H9 (cell line): ENCODE measurements around the gene HERC4. TPM values are rescaled to one million over a fixed set of nuclear protein-coding genes. Genes with fewer than 3 reads are reported as not detected.

Source experiments
- DNase-seq: peaks from one replicate; pipeline ENCODE4 v3.0.0-alpha.2; 2017
- H2AFZ ChIP-seq: one replicate; pipeline ENCODE4 v1.6.1; 2013; ENCODE audit warnings: mild to moderate bottlenecking, low read length, control low read depth, moderate library complexity
- H2AK5ac ChIP-seq: 2 replicates; pipeline ENCODE4 v1.6.1; 2013; ENCODE audit warnings: low read length, control low read depth, mixed read lengths; ENCODE audit not compliant: insufficient read length
- H2BK120ac ChIP-seq: one replicate; pipeline ENCODE4 v1.6.1; 2013; ENCODE audit warnings: low read depth, mild to moderate bottlenecking, low read length, control low read depth, inconsistent platforms; ENCODE audit not compliant: poor library complexity, severe bottlenecking
- H2BK12ac ChIP-seq: 2 replicates; pipeline ENCODE4 v1.6.1; 2013; ENCODE audit warnings: low read length, control low read depth, mixed read lengths, low read depth; ENCODE audit not compliant: insufficient read length
- H2BK15ac ChIP-seq: 2 replicates; pipeline ENCODE4 v1.6.1; 2013; ENCODE audit warnings: low read depth, low read length, control low read depth
- H2BK20ac ChIP-seq: one replicate; pipeline ENCODE4 v1.6.1; 2013; ENCODE audit warnings: low read depth, mild to moderate bottlenecking, low read length, control low read depth, inconsistent platforms; ENCODE audit not compliant: poor library complexity, severe bottlenecking
- H2BK5ac ChIP-seq: 2 replicates; pipeline ENCODE4 v1.6.1; 2013; ENCODE audit warnings: low read length, control low read depth, mixed read lengths; ENCODE audit not compliant: insufficient read length
- H3K14ac ChIP-seq: 2 replicates; pipeline ENCODE4 v1.6.1; 2013; ENCODE audit warnings: low read length, control low read depth; ENCODE audit not compliant: insufficient read depth
- H3K18ac ChIP-seq: 2 replicates; pipeline ENCODE4 v1.6.1; 2013; ENCODE audit warnings: low read depth, mild to moderate bottlenecking, mixed read lengths, low read length, control low read depth; ENCODE audit not compliant: insufficient read length
- H3K23ac ChIP-seq: 2 replicates; pipeline ENCODE4 v1.6.1; 2013; ENCODE audit warnings: low read length, control low read depth, mixed read lengths, low read depth; ENCODE audit not compliant: insufficient read length
- H3K23me2 ChIP-seq: 2 replicates; pipeline ENCODE4 v1.6.1; 2013; ENCODE audit warnings: low read depth, mild to moderate bottlenecking, mixed read lengths, low read length, control low read depth; ENCODE audit not compliant: insufficient read length, poor library complexity, severe bottlenecking
- H3K27ac ChIP-seq: 2 replicates; pipeline ENCODE4 v1.5.1; 2013; ENCODE audit warnings: low read length, control low read depth, mixed read lengths, low read depth; ENCODE audit not compliant: insufficient read length
- H3K27me3 ChIP-seq: 2 replicates; pipeline ENCODE4 v1.6.1; 2013; ENCODE audit warnings: low read length, control low read depth, inconsistent platforms; ENCODE audit not compliant: insufficient read depth
- H3K4ac ChIP-seq: 2 replicates; pipeline ENCODE4 v1.6.1; 2013; ENCODE audit warnings: low read depth, mild to moderate bottlenecking, control low read depth, inconsistent platforms, low read length, moderate library complexity
- H3K4me1 ChIP-seq: 2 replicates; pipeline ENCODE4 v1.6.1; 2013; ENCODE audit warnings: low read length, control low read depth, inconsistent platforms; ENCODE audit not compliant: insufficient read depth
- H3K4me2 ChIP-seq: 2 replicates; pipeline ENCODE4 v1.6.1; 2013; ENCODE audit warnings: low read length, control low read depth, mixed read lengths; ENCODE audit not compliant: insufficient read length, insufficient read depth
- H3K56ac ChIP-seq: 2 replicates; pipeline ENCODE4 v1.6.1; 2013; ENCODE audit warnings: low read depth, mild to moderate bottlenecking, mixed read lengths, low read length, control low read depth; ENCODE audit not compliant: insufficient read length
- H3K79me1 ChIP-seq: 2 replicates; pipeline ENCODE4 v1.6.1; 2013; ENCODE audit warnings: low read depth, mild to moderate bottlenecking, moderate library complexity, low read length, control low read depth, inconsistent platforms; ENCODE audit not compliant: insufficient read depth, poor library complexity, severe bottlenecking
- H3K79me2 ChIP-seq: 2 replicates; pipeline ENCODE4 v1.6.1; 2013; ENCODE audit warnings: low read length, control low read depth, inconsistent platforms; ENCODE audit not compliant: insufficient read depth
- H3K9ac ChIP-seq: 2 replicates; pipeline ENCODE4 v1.6.1; 2013; ENCODE audit warnings: low read length, control low read depth, mixed read lengths; ENCODE audit not compliant: insufficient read length; ENCODE audit errors: extremely low read depth
- H3K9me3 ChIP-seq: one replicate; pipeline ENCODE4 v1.6.1; 2013; ENCODE audit warnings: low read depth, low read length, inconsistent platforms; ENCODE audit not compliant: control insufficient read depth
- H3T11ph ChIP-seq: one replicate; pipeline ENCODE4 v1.6.1; 2013; ENCODE audit warnings: mild to moderate bottlenecking, low read length, control low read depth, inconsistent platforms
- H4K20me1 ChIP-seq: one replicate; pipeline ENCODE4 v1.6.1; 2013; ENCODE audit not compliant: control insufficient read depth, insufficient read length, insufficient read depth
- H4K5ac ChIP-seq: 2 replicates; pipeline ENCODE4 v1.6.1; 2013; ENCODE audit warnings: low read depth, mild to moderate bottlenecking, mixed read lengths, low read length, control low read depth; ENCODE audit not compliant: insufficient read length
- H4K8ac ChIP-seq: replicated peaks from 2 replicates; pipeline ENCODE4 v1.6.1; 2013; ENCODE audit warnings: low read length, control low read depth, mixed read lengths, low read depth; ENCODE audit not compliant: insufficient read length
- H4K91ac ChIP-seq: 2 replicates; pipeline ENCODE4 v1.6.1; 2013; ENCODE audit warnings: low read depth, mild to moderate bottlenecking, moderate library complexity, mixed read lengths, low read length, control low read depth; ENCODE audit not compliant: insufficient read length
- H3K27ac Mint-ChIP-seq, 3 experiments: 2 replicates in 2 of 3; 3 replicates in 1 of 3; pipeline ENCODE4 v1.8.0; 2020 to 2021; ENCODE audit warnings: mixed read lengths in 3 of 3, mild to moderate bottlenecking in 1 of 3, moderate library complexity in 1 of 3
- H3K27me3 Mint-ChIP-seq: 2 replicates; pipeline ENCODE4 v1.8.0; 2021; ENCODE audit warnings: low read depth, mild to moderate bottlenecking, moderate library complexity, mixed read lengths
- H3K36me3 Mint-ChIP-seq, 3 experiments: 2 replicates in 2 of 3; 3 replicates in 1 of 3; pipeline ENCODE4 v1.8.0; 2020 to 2021; ENCODE audit warnings: low read depth in 3 of 3, mixed read lengths in 3 of 3; ENCODE audit not compliant: insufficient read depth in 1 of 3
- H3K4me1 Mint-ChIP-seq, 2 experiments: 2 replicates each; pipeline ENCODE4 v1.8.0; 2020; ENCODE audit warnings: mixed read lengths in 2 of 2
- H3K4me3 Mint-ChIP-seq, 2 experiments: 2 replicates in 1 of 2; 3 replicates in 1 of 2; pipeline ENCODE4 v1.8.0; 2020 to 2021; ENCODE audit warnings: mild to moderate bottlenecking in 2 of 2, mixed read lengths in 2 of 2, moderate library complexity in 1 of 2
- H3K9me3 Mint-ChIP-seq, 2 experiments: 2 replicates in 1 of 2; 3 replicates in 1 of 2; pipeline ENCODE4 v1.8.0; 2020; ENCODE audit warnings: mild to moderate bottlenecking in 2 of 2, mixed read lengths in 2 of 2, moderate library complexity in 1 of 2
- CTCF ChIP-seq: fragments of 200-600 bp; sonication (generic); conservative IDR thresholded peaks from 3 replicates; pipeline ENCODE4 v1.8.0; 2021; ENCODE audit warnings: antibody characterized with exemption, mild to moderate bottlenecking
- WGBS: extraction: QIAGEN DNeasy Blood & Tissue Kit; methylation state at CpG from one replicate; pipeline ENCODE4 v1.1.7; 2013; ENCODE audit warnings: missing lambda C conversion rate, low lambda C conversion rate, mixed read lengths; ENCODE audit not compliant: insufficient read length; ENCODE audit errors: extremely low coverage; 5-methylcytosine and 5-hydroxymethylcytosine counted together
- total RNA-seq: library from RNA; stranded (reverse); gene quantifications from 2 replicates; pipeline ENCODE4 v1.2.1, GENCODE V29; 2021

HERC4 gene
- total RNA-seq, 1 experiment from 2014 or later: 24.5 TPM

GRCh38 chr10:68121020-68121743, 46.1 kb upstream of the HERC4 start:
- Mint-ChIP-seq H3K27me3 (no peaks in the 10 kb centered on the region; the same call in 1 of the 2 replicates), H3K9me3 (no peaks in the 10 kb centered on the region), H3K4me3 (no peak overlapping the region), H3K36me3 (no peaks in the 10 kb centered on the region), H3K4me1 (peaks cover 0 to 3% of the 10 kb centered on the region in 2 experiments; a peak in 2 of 4 replicates), H3K27ac (no peak overlapping the region)
- H3K79me1 ChIP-seq: no peaks in the 10 kb centered on the region
- no peaks in the 10 kb centered on the region for H3K79me2 ChIP-seq
- H3K9ac ChIP-seq: no peak overlapping the region
- no peak overlapping the region for H2BK15ac ChIP-seq
- no peaks in the 10 kb centered on the region for H3K23me2 ChIP-seq
- no peak overlapping the region for H3K4ac ChIP-seq
- H3K14ac ChIP-seq: no peak overlapping the region
- H4K8ac ChIP-seq: no peak overlapping the region
- no peaks in the 10 kb centered on the region; the same call in 1 of the 2 replicates for H3K4me1 ChIP-seq
- no peak for DNase-seq
- TF ChIP-seq CTCF: no peak
- H3K27me3 ChIP-seq: no peaks in the 10 kb centered on the region
- H3K18ac ChIP-seq: no peak overlapping the region
- H3K56ac ChIP-seq: no peak overlapping the region
- H2BK20ac ChIP-seq: no peak overlapping the region
- H2AK5ac ChIP-seq: no peak overlapping the region
- H3K9me3 ChIP-seq: no peaks in the 10 kb centered on the region
- H4K91ac ChIP-seq: no peak overlapping the region
- no peak overlapping the region for H2BK120ac ChIP-seq
- no peaks in the 10 kb centered on the region for H4K20me1 ChIP-seq
- no peak overlapping the region for H2BK12ac ChIP-seq
- H3T11ph ChIP-seq: no peak overlapping the region
- H3K4me2 ChIP-seq: no peak overlapping the region
- H3K23ac ChIP-seq: no peak overlapping the region
- H2BK5ac ChIP-seq: no peak overlapping the region
- H2AFZ ChIP-seq: no peak overlapping the region
- no CpG with 5 or more reads among the region's 15 CpGs for WGBS
- H4K5ac ChIP-seq: no peak overlapping the region
- no peak overlapping the region for H3K27ac ChIP-seq
